A549 (cell line): ENCODE data around the gene KCNIP2.

Experiments
- CHD4 ChIP-seq: fragments of 200-600 bp; sonication (generic); IDR thresholded peaks from 2 replicates; pipeline ENCODE4 v1.6.1; 2016; ENCODE audit warnings: antibody characterized with exemption, mild to moderate bottlenecking, borderline replicate concordance
- JUNB ChIP-seq: fragments of >200 bp; sonication (Bioruptor Twin); formaldehyde crosslinking; IDR thresholded peaks from 2 replicates; pipeline ENCODE4 v1.6.1; 2016
- MAFK ChIP-seq: fragments of 450-650 bp; IDR thresholded peaks from 2 replicates; pipeline ENCODE4 v1.6.1; 2014; ENCODE audit not compliant: partially characterized antibody
- MYC ChIP-seq: IDR thresholded peaks from 2 replicates; pipeline ENCODE4 v1.6.1; 2012; ENCODE audit warnings: mild to moderate bottlenecking, inconsistent platforms, low read length, improper control_type of control experiment, borderline replicate concordance
- RAD21 ChIP-seq, 2 experiments: fragments of >200 bp in 1 of 2; sonication (Bioruptor Twin) in 1 of 2; formaldehyde crosslinking in 1 of 2; IDR thresholded peaks in 1 of 2; conservative IDR thresholded peaks in 1 of 2; 2 replicates in 1 of 2; 3 replicates in 1 of 2; pipeline ENCODE4 v1.6.1; 2012 to 2018; ENCODE audit warnings: inconsistent platforms in 1 of 2
- TF ChIP-seq, protein P1 (sequence below): fragments of >200 bp; sonication (Bioruptor Twin); formaldehyde crosslinking; IDR thresholded peaks from 3 replicates; pipeline ENCODE4 v1.5.1; 2016

DNA sequence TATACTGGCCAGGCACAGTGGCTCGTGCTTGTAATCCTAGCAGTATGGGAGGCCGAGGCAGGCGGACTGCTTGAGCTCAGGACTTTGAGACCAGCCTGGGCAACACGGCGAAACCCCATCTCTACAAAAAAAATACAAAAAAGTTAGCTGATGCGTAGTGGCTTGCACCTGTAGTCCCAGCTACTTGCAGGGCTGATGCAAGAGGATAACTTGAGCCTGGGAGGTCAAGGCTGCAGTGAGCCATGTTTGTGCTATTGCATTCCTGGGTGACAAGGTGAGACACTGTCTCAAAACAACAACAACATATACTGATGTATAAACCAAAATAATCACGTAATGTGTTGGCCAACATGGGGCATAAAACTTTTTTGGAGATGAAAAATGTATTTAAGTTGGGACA is 53.9 kb downstream of the KCNIP2 start:
- TF ChIP-seq JUNB (no peak), CHD4 (no peak), RAD21 (conservative IDR thresholded peaks at IDR 0.05 in 1 of 2, IDR thresholded peaks at IDR 0.05 in 1 of 2) (no peak), MAFK (no peak), MYC (no peak)
- TF ChIP-seq, protein P1, sequence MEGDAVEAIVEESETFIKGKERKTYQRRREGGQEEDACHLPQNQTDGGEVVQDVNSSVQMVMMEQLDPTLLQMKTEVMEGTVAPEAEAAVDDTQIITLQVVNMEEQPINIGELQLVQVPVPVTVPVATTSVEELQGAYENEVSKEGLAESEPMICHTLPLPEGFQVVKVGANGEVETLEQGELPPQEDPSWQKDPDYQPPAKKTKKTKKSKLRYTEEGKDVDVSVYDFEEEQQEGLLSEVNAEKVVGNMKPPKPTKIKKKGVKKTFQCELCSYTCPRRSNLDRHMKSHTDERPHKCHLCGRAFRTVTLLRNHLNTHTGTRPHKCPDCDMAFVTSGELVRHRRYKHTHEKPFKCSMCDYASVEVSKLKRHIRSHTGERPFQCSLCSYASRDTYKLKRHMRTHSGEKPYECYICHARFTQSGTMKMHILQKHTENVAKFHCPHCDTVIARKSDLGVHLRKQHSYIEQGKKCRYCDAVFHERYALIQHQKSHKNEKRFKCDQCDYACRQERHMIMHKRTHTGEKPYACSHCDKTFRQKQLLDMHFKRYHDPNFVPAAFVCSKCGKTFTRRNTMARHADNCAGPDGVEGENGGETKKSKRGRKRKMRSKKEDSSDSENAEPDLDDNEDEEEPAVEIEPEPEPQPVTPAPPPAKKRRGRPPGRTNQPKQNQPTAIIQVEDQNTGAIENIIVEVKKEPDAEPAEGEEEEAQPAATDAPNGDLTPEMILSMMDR, result no peak
